G401 (cell line): ENCODE data around the gene CRISP1. TPM values are rescaled to one million over a fixed set of nuclear protein-coding genes. Genes with fewer than 3 reads are reported as not detected.
"Not testable (repeated sequence)": the region's sequence is repeated elsewhere in the genome, so short reads cannot be mapped to it uniquely, and the experiment has no call there.

Experiments used
- DNase-seq: peaks from one replicate; pipeline ENCODE4 v3.0.0-alpha.2; 2015; ENCODE audit warnings: low spot score
- in situ Hi-C: cut with HindIII; loops from 2 replicates; pipeline ENCODE4 v1.10.0; 2016; ENCODE audit warnings: low sequenced_read_pairs, mixed read lengths
- total RNA-seq: library from RNA; depleted of rRNA; stranded (reverse); fragments of >200 nt; shearing (Covaris generic); gene quantifications from 2 replicates; pipeline ENCODE4 v1.2.3, GENCODE V29; 2014

CRISP1 gene
- total RNA-seq, 1 experiment from 2014 or later = not detected

- in situ Hi-C loops = no loop called here
- no peak for DNase-seq
Measured at GRCh38 chr6:49847673-49848072, 18.7 kb downstream of the CRISP1 start.

DNA sequence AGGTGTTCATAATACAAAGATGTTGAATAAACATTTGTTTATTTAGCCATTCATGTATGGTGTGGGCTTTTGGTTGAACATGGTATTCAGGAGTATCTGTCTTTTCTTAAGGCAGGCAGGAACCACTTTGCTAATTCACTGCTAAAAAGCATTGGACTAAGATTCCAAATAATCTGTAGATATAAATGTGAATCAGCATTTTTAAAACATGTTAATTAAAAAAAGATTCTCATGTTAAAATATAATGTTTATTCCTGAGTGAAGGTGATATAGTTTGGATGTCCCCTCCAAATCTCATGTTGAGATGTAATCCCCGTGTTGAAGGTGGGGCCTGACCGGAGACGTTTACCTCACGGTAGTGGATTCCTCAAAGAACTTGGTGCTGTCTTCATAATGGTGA, 19.3 kb downstream of the CRISP1 start:
- no peak for DNase-seq
- in situ Hi-C loops = no loop called here

DNA sequence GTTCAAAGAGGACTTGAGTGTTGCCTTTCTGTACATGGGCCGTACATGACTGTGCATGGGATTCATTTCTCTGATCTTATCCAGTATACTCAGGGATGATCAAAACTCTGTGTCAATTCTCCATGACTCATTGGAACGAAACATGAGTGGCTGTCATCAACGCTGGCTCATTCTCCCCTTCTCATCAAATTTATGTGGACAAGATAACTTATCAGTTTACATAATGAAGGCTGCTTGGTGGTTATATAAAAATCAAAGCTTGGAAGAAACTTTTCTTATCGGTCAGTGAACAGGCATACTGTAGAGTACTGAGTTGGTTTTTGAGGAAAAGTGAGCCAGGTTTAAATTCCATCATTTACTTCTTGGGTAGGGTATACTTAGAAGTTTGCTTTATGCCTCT, 24.9 kb downstream of the CRISP1 start:
- in situ Hi-C loops = no loop called here
- DNase-seq = no peak

- no peak for DNase-seq
- in situ Hi-C loops = no loop called here
Measured at GRCh38 chr6:49839957-49840356, 26.4 kb downstream of the CRISP1 start.

- DNase-seq = no peak
- in situ Hi-C loops = no loop called here
Measured at GRCh38 chr6:49839162-49839561, 27.2 kb downstream of the CRISP1 start.

DNA sequence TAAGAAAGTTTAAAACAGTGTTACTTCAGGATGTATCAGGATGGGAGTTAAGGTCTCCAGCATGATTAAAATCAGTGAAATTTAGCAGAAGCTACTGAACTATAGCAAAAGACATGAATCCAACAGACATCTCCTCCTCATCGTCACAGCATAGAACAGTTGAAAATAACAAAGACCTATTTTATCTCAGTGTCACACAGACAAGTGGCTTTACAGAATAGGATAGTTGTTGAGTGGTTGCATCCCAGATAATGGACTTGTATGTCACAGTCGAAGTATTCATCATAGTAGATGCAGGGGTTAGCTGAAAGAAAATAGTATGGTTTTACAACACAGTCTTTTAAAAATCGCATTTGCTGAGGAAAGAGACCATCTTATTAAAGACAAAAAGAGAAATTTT, 31.2 kb downstream of the CRISP1 start:
- in situ Hi-C loops = no loop called here
- no peak for DNase-seq

GRCh38 chr6:49833386-49833785, 32.9 kb downstream of the CRISP1 start:
- no peak for DNase-seq
- in situ Hi-C loops = no loop called here

DNA sequence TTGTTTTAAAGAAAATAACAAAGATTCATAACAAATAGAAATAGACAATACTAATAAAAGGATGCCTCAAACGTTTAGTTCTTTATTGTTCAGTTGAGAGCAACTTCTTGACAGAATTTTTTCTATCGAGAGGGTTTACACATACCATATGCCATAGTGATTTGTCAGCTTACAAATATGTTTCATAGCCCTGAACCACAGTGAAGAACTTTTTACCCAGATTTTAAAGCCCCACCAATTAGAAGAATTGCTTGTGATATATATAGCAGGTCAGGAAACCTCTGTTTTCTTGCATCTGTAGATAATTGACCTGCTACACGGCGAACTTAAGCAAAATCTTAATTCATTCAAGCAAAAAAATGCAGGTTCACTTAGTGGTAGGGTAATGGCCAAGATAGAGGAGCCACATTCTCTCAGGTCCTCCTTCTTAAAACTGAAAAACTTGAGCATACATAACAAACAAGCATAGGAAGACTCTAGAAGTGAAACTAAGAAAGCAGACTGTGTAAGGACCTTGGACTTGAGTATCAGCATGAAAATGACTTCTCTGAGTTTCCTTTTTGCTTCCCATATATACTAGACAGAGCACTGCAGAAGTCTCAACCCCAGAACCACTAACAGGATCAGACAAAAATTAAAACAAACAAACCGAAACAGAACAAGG, 39.5 kb downstream of the CRISP1 start:
- in situ Hi-C loops = no loop called here

GRCh38 chr6:49815166-49815565, 51.2 kb downstream of the CRISP1 start:
- in situ Hi-C loops = no loop called here
- DNase-seq = no peak

More for the DNA sequence above, 39.5 kb downstream of the CRISP1 start:
- no peak for DNase-seq

- in situ Hi-C loops = no loop called here
- no peak for DNase-seq
Measured at GRCh38 chr6:49813248-49813647, 53.1 kb downstream of the CRISP1 start.

GRCh38 chr6:49806145-49806544, 60.2 kb downstream of the CRISP1 start:
- in situ Hi-C loops = no loop called here
- no peak for DNase-seq

- DNase-seq = no peak
- in situ Hi-C loops = no loop called here
Measured at GRCh38 chr6:49805246-49805645, 61.1 kb downstream of the CRISP1 start.

DNA sequence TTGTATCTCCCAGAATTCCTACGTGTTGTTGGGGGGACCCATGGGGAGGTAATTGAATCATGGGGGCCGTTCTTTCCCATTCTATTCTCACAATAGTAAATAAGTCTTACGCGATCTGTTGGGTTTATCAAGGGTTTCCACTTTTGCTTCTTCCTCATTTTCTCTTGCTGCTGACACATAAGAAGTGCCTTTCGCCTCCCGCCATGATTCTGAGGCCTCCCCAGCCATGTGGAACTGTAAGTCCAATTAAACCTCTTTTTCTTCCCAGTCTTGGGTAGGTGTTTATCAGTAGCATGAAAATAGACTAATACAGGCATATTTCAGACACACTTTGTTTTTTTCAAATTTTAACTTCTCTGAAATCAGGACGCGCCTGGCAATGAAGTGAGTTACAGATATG, 64.8 kb downstream of the CRISP1 start:
- no peak for DNase-seq
- in situ Hi-C loops = no loop called here

DNA sequence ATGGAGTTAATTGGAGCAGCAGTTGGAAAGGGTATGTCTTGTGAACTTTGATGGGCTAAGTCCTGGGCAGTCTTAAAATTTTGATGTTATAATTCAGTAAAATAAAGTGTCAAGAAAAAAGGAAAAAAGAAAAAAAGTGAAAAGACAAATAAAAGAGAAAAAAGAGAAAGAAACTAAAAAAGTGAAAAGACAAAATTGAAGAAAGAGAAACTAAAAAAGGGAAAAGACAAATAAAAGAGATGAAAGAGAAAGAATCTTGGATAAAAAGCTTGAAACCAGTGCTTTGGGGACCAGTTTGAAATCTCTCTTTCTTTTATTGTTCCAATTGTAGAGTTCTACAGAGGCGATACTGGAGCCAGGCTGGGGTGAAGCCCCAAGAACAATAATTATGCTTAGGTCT, 67.2 kb downstream of the CRISP1 start:
- in situ Hi-C loops = no loop called here
- DNase-seq = no peak

DNA sequence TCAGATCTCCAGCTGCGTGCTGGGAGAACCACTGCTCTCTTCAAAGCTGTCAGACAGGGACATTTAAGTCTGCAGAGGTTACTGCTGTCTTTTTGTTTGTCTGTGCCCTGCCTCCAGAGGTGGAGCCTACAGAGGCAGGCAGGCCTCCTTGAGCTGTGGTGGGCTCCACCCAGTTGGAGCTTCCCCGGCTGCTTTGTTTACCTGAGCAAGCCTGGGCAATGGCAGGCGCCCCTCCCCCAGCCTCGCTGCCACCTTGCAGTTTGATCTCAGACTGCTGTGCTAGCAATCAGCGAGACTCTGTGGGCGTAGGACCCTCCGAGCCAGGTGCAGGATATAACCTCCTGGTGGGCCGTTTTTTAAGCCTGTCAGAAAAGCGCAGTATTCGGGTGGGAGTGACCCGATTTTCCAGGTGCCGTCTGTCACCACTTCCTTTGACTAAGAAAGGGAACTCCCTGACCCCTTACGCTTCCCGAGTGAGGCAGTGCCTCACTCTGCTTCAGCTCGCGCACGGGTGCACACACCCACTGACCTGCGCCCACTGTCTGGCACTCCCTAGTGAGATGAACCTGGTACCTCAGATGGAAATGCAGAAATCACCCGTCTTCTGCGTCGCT, 69.4 kb downstream of the CRISP1 start:
- DNase-seq, in situ Hi-C loops: not testable (repeated sequence)

DNA sequence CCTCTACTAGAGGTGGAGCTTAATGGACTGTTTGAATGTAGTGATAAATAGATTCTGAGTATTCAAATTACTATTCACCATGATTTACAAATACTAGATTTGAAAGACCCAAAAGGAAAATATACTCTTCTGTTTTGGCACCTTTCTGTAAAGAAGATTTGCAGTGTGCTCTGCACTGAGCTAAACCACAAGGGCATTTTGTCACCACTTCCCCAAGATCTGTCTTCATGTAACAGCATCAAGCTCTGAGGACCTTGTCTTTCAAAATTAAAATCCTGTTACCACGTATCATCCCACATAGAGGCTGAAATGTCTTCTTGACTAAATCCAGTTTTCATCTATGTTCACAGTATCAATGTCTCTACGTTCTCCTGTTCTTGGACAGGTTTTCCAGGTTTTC, 76.0 kb downstream of the CRISP1 start:
- in situ Hi-C loops = no loop called here
- no peak for DNase-seq

GRCh38 chr6:49787176-49787575, 79.2 kb downstream of the CRISP1 start, which contains the start of gene PGK2:
Gene PGK2, minus strand, starts transcription at chr6:49787285. Its CDS starts 98 bp downstream, at chr6:49787187.
- in situ Hi-C loops = no loop called here
- DNase-seq = no peak

DNA sequence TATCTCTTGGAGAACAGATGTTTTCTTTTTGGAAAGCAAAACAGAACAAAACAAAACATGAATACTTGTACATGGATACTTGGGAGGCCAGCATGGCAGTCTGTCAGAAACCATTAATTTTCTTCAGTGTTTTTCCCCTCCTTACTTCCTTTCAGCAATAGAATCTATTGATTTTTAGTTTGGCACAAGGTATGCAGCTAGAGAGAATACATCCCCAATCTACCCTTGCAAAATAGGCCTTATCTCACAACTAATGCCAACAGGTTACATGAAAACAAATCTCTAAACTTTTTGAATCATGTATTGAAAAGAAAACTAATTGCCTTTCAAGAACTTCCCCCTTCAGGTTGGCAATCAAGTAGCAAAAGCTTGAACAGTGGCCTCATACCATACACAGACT, 82.1 kb downstream of the CRISP1 start:
- in situ Hi-C loops = no loop called here
- no peak for DNase-seq
